ENCODE data around the gene MPRIP. TPM values are rescaled to one million over a fixed set of nuclear protein-coding genes. Genes with fewer than 3 reads are reported as not detected.

The MPRIP gene
- total RNA-seq, 1 experiment from 2014 or later: 443 TPM

DNA sequence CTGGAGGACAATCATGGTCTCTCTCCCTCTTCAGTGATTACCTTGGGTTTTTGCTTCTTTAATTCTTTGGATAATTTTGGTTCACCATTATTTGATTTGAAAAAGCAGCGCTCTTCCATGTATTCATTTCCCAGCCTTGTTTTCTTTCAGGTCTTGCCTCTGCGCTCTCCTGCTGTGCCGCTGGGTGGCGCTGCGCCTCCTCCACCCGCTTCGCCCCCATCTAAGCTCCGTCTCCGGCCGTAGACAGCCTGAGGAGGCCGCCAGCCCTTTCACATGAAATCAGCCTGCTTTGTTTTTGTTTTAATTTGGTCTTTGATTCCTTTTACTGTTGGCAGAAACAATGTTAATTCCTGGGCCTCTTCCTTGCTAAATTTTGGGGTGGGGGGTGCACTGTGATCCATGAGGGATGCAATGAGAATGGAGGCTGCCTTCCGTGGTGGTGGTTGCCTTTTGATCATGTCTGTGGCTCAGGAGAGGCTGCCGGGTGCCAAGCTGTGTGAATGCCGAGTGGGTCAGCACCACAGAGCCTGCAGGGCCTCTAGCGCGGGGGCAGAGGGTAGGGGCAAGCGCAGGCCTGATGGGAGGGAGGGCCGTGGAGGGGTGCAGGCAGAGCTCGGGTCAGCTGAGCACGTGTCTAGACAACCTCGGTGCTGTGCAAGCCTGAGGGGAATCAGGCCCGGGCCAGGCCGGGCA is 99.7 kb downstream of the MPRIP start:
- CTCF ChIA-PET: no interaction called here
- intact Hi-C loops (cut with micrococcal nuclease; ENCODE audit: unreplicated experiment): no loop called here

DNA sequence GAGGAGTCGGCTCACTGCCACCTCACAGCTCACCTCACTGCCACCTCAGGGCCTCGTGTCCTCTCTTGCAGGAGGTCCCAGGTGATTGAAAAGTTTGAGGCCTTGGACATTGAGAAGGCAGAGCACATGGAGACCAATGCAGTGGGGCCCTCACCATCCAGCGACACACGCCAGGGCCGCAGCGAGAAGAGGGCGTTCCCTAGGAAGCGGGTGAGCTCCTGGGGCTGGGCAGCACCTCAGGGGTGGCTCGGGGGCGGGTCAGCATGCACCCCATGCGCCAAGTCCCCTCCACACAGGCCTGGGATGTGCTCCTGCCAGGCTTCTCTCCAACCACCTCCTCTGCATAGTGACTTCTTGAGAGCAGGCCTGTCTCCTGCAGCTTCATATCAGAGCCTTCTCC is 100.3 kb downstream of the MPRIP start:
- DNase-seq: no peak
- no TSS peak for BruUV-seq (replicated peaks)

More for the DNA sequence above, 99.7 kb downstream of the MPRIP start:
- peaks cover 72% of the 10 kb centered on the region for H3F3A ChIP-seq (ENCODE audit: insufficient read depth, low read depth)
- peaks cover 59% of the 10 kb centered on the region for H4K20me1 ChIP-seq (ENCODE audit: insufficient read depth)
- no peaks in the 10 kb centered on the region for H3K79me2 ChIP-seq (ENCODE audit: low read depth)
- no peak overlapping the region for H2AFZ ChIP-seq
- no peaks in the 10 kb centered on the region for H3K27me3 ChIP-seq (ENCODE audit: insufficient read depth, low read depth)
- H3K9me2 ChIP-seq (ENCODE audit: insufficient read depth): no peaks in the 10 kb centered on the region
- no peak overlapping the region for H3K4me2 ChIP-seq
- no TSS peak for BruUV-seq (replicated peaks)
- POLR2A ChIA-PET (ENCODE audit: unreplicated experiment): no interaction called here
- no peak overlapping the region for H3K27ac ChIP-seq
- no peak overlapping the region for H3K4me3 ChIP-seq
- no peak for DNase-seq
- TF ChIP-seq, protein P1, sequence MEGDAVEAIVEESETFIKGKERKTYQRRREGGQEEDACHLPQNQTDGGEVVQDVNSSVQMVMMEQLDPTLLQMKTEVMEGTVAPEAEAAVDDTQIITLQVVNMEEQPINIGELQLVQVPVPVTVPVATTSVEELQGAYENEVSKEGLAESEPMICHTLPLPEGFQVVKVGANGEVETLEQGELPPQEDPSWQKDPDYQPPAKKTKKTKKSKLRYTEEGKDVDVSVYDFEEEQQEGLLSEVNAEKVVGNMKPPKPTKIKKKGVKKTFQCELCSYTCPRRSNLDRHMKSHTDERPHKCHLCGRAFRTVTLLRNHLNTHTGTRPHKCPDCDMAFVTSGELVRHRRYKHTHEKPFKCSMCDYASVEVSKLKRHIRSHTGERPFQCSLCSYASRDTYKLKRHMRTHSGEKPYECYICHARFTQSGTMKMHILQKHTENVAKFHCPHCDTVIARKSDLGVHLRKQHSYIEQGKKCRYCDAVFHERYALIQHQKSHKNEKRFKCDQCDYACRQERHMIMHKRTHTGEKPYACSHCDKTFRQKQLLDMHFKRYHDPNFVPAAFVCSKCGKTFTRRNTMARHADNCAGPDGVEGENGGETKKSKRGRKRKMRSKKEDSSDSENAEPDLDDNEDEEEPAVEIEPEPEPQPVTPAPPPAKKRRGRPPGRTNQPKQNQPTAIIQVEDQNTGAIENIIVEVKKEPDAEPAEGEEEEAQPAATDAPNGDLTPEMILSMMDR (conservative IDR thresholded peaks at IDR 0.05): peak; percentile 63
- no peak for TF ChIP-seq EZH2 (IDR thresholded peaks at IDR 0.05; ENCODE audit: low read depth)
- peaks cover 50% of the 10 kb centered on the region for H3K36me3 ChIP-seq (ENCODE audit: low read depth)
- no peaks in the 10 kb centered on the region for H3K9me3 ChIP-seq (ENCODE audit: insufficient read depth, low read depth)
- H3K4me1 ChIP-seq (replicated peaks; ENCODE audit: insufficient read depth): no peaks in the 10 kb centered on the region

DNA sequence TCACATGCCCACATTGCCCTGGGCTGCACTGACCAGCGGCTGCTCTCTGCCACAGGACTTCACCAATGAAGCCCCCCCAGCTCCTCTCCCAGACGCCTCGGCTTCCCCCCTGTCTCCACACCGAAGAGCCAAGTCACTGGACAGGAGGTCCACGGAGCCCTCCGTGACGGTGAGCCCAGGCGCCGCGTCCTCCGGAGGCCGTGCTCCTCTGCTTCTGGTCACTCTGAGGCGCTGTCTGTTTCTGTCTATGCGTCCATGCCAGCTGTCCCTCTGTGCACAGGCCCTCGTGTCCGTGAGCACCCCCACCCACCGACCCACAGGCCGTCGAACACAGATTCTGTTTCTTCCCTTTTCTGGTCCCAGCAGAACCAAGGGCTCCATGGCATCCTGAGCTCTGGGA is 101.2 kb downstream of the MPRIP start:
- BruUV-seq (replicated peaks): no TSS peak
- H3K9me3 ChIP-seq (ENCODE audit: insufficient read depth, low read depth): no peaks in the 10 kb centered on the region
- no peak for TF ChIP-seq EZH2 (IDR thresholded peaks at IDR 0.05; ENCODE audit: low read depth)
- TF ChIP-seq, protein P1 (conservative IDR thresholded peaks at IDR 0.05): no peak
- H3K4me1 ChIP-seq (replicated peaks; ENCODE audit: insufficient read depth): no peaks in the 10 kb centered on the region
- no peaks in the 10 kb centered on the region for H3K9me2 ChIP-seq (ENCODE audit: insufficient read depth)
- 0 out of 2 replicates have a peak, but pooled peaks cover 9% of the 10 kb centered on the region for H3K79me2 ChIP-seq (ENCODE audit: low read depth)
- no peak overlapping the region for H3K4me2 ChIP-seq
- peaks cover 71% of the 10 kb centered on the region; the same call in 1 of the 2 replicates for H3F3A ChIP-seq (ENCODE audit: insufficient read depth, low read depth)
- no peak for DNase-seq
- peaks cover 54% of the 10 kb centered on the region for H4K20me1 ChIP-seq (ENCODE audit: insufficient read depth)
- no peak overlapping the region for H3K4me3 ChIP-seq
- ChIA-PET POLR2A (ENCODE audit: unreplicated experiment) (no interaction called here), CTCF (interaction anchor here (0.6 kb wide), 2 partner anchors 32 to 103 kb away, joined by 7 to 8 read pairs; no protein-coding TSS in a partner anchor)
- H3K27me3 ChIP-seq (ENCODE audit: insufficient read depth, low read depth): no peaks in the 10 kb centered on the region
- no peak overlapping the region for H2AFZ ChIP-seq
- H3K27ac ChIP-seq: no peak overlapping the region
- H3K36me3 ChIP-seq (ENCODE audit: low read depth): peaks cover 54% of the 10 kb centered on the region
- intact Hi-C loops (cut with micrococcal nuclease; ENCODE audit: unreplicated experiment): no loop called here

More for the DNA sequence above, 100.3 kb downstream of the MPRIP start:
- Histone ChIP-seq H3K79me2 (ENCODE audit: low read depth) (0 out of 2 replicates have a peak, but pooled peaks cover 3% of the 10 kb centered on the region), H3K27ac (no peak overlapping the region), H3K9me2 (ENCODE audit: insufficient read depth) (no peaks in the 10 kb centered on the region), H3K4me2 (no peak overlapping the region), H4K20me1 (ENCODE audit: insufficient read depth) (peaks cover 57% of the 10 kb centered on the region), H3K9me3 (ENCODE audit: insufficient read depth, low read depth) (no peaks in the 10 kb centered on the region), H3F3A (ENCODE audit: insufficient read depth, low read depth) (peaks cover 67% of the 10 kb centered on the region), H3K36me3 (ENCODE audit: low read depth) (peaks cover 54% of the 10 kb centered on the region), H3K4me3 (no peak overlapping the region), H3K27me3 (ENCODE audit: insufficient read depth, low read depth) (no peaks in the 10 kb centered on the region), H3K4me1 (replicated peaks; ENCODE audit: insufficient read depth) (no peaks in the 10 kb centered on the region), H2AFZ (no peak overlapping the region)
- ChIA-PET POLR2A (ENCODE audit: unreplicated experiment) (interaction anchor here (0.7 kb wide), 1 partner anchor 23 kb away, joined by 4 read pairs; no protein-coding TSS in a partner anchor), CTCF (no interaction called here)
- TF ChIP-seq EZH2 (IDR thresholded peaks at IDR 0.05; ENCODE audit: low read depth): no peak
- TF ChIP-seq, protein P1 (conservative IDR thresholded peaks at IDR 0.05): no peak
- intact Hi-C loops (cut with micrococcal nuclease; ENCODE audit: unreplicated experiment): no loop called here

Measured in PC-9 (cell line).